ENCODE results near the gene STK32B.
"Not testable (repeated sequence)": the region's sequence is repeated elsewhere in the genome, so short reads cannot be mapped to it uniquely, and the experiment has no call there.

DNA sequence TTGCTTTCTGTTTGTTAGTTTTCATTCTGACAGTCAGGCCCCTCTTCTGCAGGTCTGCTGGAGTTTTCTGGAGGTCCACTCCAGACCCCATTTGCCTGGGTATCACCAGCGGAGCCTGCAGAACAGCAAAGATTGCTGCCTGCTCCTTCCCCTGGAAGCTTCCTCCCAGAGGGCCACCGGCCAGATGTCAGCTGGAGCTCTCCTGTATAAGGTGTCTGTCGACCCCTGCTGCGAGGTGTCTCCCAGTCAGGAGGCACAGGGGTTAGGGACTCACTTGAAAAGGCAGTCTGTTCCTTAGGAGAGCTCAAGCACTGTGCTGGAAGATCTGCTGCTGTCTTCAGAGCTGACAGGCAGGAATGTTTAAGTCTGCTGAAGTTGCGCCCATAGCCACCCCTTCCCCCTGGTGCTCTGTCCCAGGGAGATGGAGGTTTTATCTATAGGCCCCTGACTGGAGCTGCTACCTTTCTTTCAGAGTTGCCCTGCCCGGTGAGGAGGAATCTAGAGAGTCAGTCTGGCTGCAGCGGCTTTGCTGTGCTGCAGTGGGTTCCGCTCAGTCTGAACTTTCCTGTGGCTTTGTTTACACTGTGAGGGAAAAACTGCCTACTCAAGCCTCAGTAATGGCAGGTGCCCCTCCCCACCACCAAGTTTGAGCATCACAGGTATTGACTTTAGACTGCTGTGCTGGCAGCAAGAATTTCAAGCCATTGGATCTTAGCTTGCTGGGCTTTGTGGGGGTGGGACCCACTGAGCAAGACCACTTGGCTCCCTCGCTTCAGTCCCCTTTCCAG, 246.9 kb downstream of the STK32B start:
- not testable (repeated sequence) for TF ChIP-seq CTCF (conservative IDR thresholded peaks at IDR 0.05); ZFX (IDR thresholded peaks at IDR 0.05)

Data from C4-2B (cell line).